ENCODE results near the gene PPM1M. TPM values are rescaled to one million over a fixed set of nuclear protein-coding genes. Genes with fewer than 3 reads are reported as not detected.

The PPM1M gene
- total RNA-seq, 2 experiments from 2014 or later = 94.3 to 100 TPM

DNA sequence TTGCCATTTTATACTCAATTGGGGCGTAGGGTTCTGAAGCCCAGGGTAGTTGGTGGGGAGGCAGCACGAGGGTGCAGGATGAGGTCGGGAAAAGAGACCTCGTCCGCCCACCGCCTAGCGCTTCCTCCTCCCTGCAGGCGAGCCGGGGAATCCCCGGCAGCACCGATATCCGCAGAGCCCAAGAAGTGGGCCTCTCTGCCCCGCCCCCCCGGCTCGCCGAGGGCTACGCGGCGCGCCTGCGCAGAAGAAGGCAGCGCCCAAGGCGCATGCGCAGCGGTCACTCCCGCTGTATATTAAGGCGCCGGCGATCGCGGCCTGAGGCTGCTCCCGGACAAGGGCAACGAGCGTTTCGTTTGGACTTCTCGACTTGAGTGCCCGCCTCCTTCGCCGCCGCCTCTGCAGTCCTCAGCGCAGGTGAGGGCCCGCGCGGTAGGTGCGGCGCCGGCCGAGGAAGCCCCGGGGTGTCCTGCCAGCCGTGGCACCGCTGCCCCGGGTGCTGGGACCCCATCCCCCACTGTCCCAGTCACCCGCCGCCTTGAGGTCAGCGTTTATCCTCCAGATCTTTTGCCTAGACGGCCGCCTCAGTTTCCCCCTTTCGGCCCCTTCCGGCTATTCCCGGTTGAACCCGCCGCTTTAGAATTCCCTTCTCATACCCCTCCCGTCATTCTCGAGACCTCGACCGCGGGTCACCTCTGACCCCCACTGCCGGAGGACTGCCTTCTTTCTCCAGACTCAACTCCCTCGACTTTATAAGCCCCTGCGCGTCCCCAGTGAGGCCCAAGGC, 47.5 kb upstream of the PPM1M start, which contains the start of gene ALAS1:
Gene ALAS1, plus strand, starts transcription at position 319 of the 784 bp plus-strand sequence. CDS start 1,082 bp downstream, outside the sequence.
- H3K27me3 Mint-ChIP-seq = no peaks in the 10 kb centered on the region
- no peak for TF ChIP-seq CTCF (IDR thresholded peaks at IDR 0.05)
- peaks cover 35% of the 10 kb centered on the region for H3K36me3 Mint-ChIP-seq (ENCODE audit: low read depth)
- intact Hi-C loops (cut with micrococcal nuclease) = no loop called here
- H3K9me3 Mint-ChIP-seq = no peaks in the 10 kb centered on the region
- ChIA-PET POLR2A (interaction anchor here (1.0 to 1.2 kb wide), 5 partner anchors 9 to 215 kb away, joined by 3 to 5 read pairs (median 3); partner anchors contain the start of gene POC1A), CTCF (interaction anchor here (0.8 to 2.9 kb wide), 4 partner anchors 23 to 256 kb away, joined by 3 to 21 read pairs (median 3); partner anchors contain the start of gene RRP9)
- ATAC-seq = peak; percentile 97
- H3K27ac Mint-ChIP-seq = peak within 1 kb of the TSS; percentile 93
- DNase-seq = peak; percentile 95
- H3K4me3 Mint-ChIP-seq = peak within 1 kb of the TSS; percentile 99
- H3K4me1 Mint-ChIP-seq (ENCODE audit: low read depth) = peaks cover 52% of the 10 kb centered on the region

- no peaks in the 10 kb centered on the region for H3K27me3 Mint-ChIP-seq
- peaks cover 52% of the 10 kb centered on the region for H3K4me1 Mint-ChIP-seq (ENCODE audit: low read depth)
- DNase-seq (no peak), ATAC-seq (no peak)
- peaks cover 43% of the 10 kb centered on the region for H3K36me3 Mint-ChIP-seq (ENCODE audit: low read depth)
- POLR2A ChIA-PET = no interaction called here
- H3K4me3 Mint-ChIP-seq = peak overlapping the region; percentile 99
- H3K27ac Mint-ChIP-seq = peak overlapping the region; percentile 92
- no peaks in the 10 kb centered on the region for H3K9me3 Mint-ChIP-seq
- CTCF ChIA-PET = no interaction called here
- no peak for TF ChIP-seq CTCF (IDR thresholded peaks at IDR 0.05)
- intact Hi-C loops (cut with micrococcal nuclease) = no loop called here
Measured at GRCh38 chr3:52198643-52199608, 46.6 kb upstream of the PPM1M start.

DNA sequence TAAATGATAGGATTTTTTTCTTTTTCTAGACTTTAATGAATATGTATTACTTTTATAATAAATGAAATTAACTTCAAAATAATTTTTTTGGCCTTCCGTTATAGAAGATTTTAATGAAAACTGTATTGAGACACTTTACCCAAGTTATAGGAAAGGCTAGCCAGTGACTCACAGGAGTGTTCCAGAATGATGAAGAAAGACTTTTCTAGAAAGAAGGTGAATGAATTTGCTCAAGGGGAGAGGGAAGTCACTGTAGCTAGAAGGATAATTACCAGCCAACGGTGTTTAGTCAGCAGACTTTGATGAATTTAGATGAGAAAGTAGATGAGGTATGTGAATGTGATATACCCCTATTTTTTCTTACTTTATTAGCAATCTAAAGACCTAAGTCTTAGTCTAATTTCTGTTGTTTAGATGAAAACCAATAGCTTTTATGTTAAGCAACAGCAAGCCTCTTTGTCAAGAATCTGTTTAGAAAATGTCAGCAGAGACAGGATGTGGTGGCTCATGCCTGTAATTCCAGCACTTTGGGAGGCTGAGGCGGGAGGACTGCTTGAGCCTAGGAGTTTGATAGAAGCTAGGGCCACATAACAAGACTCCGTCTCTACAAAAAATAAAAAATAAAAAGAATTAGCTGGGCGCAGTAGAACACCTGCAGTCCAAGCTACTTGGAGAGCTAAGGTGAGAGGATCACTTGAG, 44.4 kb upstream of the PPM1M start:
- ChIA-PET CTCF (interaction anchor here (0.6 to 6.6 kb wide), 7 partner anchors 14 to 139 kb away, joined by 3 to 71 read pairs (median 4); no protein-coding TSS in a partner anchor), POLR2A (interaction anchor here (1.0 kb wide), 1 partner anchor 38 kb away, joined by 3 read pairs; the partner anchor contains the start of gene TWF2)
- ATAC-seq (no peak), DNase-seq (no peak)
- Mint-ChIP-seq H3K9me3 (no peaks in the 10 kb centered on the region), H3K36me3 (ENCODE audit: low read depth) (peaks cover 62% of the 10 kb centered on the region), H3K27ac (peak overlapping the region; percentile 16), H3K27me3 (no peaks in the 10 kb centered on the region), H3K4me3 (no peak overlapping the region), H3K4me1 (ENCODE audit: low read depth) (peaks cover 66% of the 10 kb centered on the region)
- TF ChIP-seq CTCF (IDR thresholded peaks at IDR 0.05) = no peak
- intact Hi-C loops (cut with micrococcal nuclease) = no loop called here

GRCh38 chr3:52202384-52203077, 43.0 kb upstream of the PPM1M start:
- intact Hi-C loops (cut with micrococcal nuclease) = no loop called here
- H3K27ac Mint-ChIP-seq = peak overlapping the region; percentile 76
- H3K36me3 Mint-ChIP-seq (ENCODE audit: low read depth) = peaks cover 69% of the 10 kb centered on the region
- no peak for DNase-seq
- H3K9me3 Mint-ChIP-seq = no peaks in the 10 kb centered on the region
- no peaks in the 10 kb centered on the region for H3K27me3 Mint-ChIP-seq
- no peak for TF ChIP-seq CTCF (IDR thresholded peaks at IDR 0.05)
- CTCF ChIA-PET = interaction anchor here (0.7 to 6.6 kb wide), 6 partner anchors 12 to 137 kb away, joined by 3 to 71 read pairs (median 4); no protein-coding TSS in a partner anchor
- H3K4me1 Mint-ChIP-seq (ENCODE audit: low read depth) = peaks cover 56% of the 10 kb centered on the region
- no peak overlapping the region for H3K4me3 Mint-ChIP-seq
- ATAC-seq = no peak
- POLR2A ChIA-PET = interaction anchor here (0.6 to 1.1 kb wide), 4 partner anchors 12 to 207 kb away, joined by 3 read pairs; partner anchors contain the start of gene RPL29

Data from activated CD8-positive, alpha-beta T cell treated with anti-CD3 and anti-CD28 coated beads for 36 hours (primary cell).